GM13977 (cell line): Measurements from ENCODE around the gene TUBAL3.

Experiments
- DNase-seq: peaks from one replicate; pipeline ENCODE4 v3.0.0; 2012; ENCODE audit warnings: low spot score
- in situ Hi-C: fragments of 300-500 bp; cut with MboI; formaldehyde crosslinking; loops from one replicate; pipeline ENCODE4 v1.12.0; 2022; ENCODE audit warnings: low sequenced_read_pairs, low pct_unique_long_range_greater_than_20kb, mixed read lengths, inconsistent platforms; ENCODE audit not compliant: unreplicated experiment
- TF ChIP-seq, protein P1 (sequence below): IDR thresholded peaks from 2 replicates; pipeline ENCODE4 v1.5.1; 2012; ENCODE audit warnings: mild to moderate bottlenecking, control low read depth; ENCODE audit not compliant: insufficient read depth; ENCODE audit errors: extremely low read depth, missing control alignments

Gene TUBAL3

DNA sequence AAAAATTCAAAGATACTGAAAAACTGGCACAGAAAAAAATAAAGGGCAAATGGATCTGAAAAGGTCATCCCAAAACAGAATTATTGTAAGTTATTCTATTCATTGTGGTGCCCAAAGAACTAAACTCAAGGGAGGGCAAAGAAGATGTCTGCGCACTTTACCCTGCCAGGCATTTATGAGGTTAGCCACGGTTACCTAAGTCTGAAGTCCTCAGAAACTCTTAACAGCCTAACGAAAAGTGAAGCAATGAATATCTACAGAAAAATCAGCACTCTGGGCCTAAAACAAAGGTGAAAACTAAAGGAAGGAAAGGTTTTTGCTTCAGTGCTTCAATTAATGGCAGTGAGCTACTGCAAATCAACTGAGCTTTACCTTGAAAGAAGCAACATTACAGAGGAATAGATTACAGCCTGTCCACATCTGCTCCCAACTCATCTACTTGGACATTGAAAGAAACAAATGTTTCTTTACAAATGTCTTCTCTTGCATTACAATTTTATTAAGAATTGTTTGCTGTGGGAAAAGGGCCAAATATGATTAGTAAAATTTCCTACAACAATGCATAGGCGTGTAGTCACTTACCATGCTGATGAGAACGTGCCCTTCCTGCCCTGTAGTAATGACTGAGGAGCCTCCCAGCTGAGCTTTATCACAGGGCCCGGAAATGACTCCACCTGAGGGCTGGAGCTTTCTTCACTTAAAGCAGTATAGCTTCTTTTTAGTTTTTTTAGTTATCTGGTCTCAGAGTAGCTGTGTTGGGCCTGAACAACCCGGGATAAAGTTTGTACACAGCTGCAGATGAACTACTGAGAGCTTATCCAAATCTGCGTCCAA is at the start of gene TUBAL3:
Gene TUBAL3 (minus strand): TSS at position 621 of the 834 bp plus-strand sequence. CDS start 36 bp downstream, at position 585.
- in situ Hi-C loops, result no loop called here
- no peak for DNase-seq

DNA sequence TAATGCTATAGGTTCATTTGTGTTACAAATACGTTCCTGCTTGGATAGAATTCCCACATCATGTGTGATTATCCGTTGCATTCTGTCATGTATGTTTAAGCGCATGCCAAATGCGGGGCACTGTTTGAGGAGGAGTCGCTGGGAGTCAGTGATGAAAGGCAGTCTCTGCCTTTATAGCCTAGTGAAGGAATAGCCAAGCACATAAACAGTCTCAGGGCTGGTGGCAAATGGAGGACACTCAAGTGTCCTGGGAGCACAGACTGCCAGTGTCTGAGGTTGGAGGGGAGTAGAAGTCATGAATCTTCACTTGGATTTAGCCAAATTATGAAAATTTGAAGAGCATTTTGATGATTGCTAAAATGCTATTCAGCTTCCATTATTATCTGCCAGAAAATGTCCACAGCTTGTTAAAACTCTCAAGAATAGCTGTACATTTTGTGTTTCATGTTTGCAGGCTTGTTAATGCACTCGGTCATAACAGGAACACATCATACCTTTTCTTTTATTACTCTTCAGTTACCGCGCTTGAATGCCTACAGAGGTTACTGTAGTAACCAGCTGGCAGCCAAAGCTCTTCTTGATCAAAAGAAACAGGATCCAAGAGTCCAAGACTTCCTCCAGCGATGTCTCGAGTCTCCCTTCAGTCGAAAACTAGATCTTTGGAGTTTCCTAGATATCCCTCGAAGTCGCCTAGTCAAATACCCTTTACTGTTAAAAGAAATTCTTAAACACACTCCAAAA is 49.3 kb upstream of the TUBAL3 start:
- TF ChIP-seq, protein P1, sequence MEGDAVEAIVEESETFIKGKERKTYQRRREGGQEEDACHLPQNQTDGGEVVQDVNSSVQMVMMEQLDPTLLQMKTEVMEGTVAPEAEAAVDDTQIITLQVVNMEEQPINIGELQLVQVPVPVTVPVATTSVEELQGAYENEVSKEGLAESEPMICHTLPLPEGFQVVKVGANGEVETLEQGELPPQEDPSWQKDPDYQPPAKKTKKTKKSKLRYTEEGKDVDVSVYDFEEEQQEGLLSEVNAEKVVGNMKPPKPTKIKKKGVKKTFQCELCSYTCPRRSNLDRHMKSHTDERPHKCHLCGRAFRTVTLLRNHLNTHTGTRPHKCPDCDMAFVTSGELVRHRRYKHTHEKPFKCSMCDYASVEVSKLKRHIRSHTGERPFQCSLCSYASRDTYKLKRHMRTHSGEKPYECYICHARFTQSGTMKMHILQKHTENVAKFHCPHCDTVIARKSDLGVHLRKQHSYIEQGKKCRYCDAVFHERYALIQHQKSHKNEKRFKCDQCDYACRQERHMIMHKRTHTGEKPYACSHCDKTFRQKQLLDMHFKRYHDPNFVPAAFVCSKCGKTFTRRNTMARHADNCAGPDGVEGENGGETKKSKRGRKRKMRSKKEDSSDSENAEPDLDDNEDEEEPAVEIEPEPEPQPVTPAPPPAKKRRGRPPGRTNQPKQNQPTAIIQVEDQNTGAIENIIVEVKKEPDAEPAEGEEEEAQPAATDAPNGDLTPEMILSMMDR, result no peak
- in situ Hi-C loops, result no loop called here

More for the DNA sequence above, at the start of gene TUBAL3:
- TF ChIP-seq, protein P1, result no peak

DNA sequence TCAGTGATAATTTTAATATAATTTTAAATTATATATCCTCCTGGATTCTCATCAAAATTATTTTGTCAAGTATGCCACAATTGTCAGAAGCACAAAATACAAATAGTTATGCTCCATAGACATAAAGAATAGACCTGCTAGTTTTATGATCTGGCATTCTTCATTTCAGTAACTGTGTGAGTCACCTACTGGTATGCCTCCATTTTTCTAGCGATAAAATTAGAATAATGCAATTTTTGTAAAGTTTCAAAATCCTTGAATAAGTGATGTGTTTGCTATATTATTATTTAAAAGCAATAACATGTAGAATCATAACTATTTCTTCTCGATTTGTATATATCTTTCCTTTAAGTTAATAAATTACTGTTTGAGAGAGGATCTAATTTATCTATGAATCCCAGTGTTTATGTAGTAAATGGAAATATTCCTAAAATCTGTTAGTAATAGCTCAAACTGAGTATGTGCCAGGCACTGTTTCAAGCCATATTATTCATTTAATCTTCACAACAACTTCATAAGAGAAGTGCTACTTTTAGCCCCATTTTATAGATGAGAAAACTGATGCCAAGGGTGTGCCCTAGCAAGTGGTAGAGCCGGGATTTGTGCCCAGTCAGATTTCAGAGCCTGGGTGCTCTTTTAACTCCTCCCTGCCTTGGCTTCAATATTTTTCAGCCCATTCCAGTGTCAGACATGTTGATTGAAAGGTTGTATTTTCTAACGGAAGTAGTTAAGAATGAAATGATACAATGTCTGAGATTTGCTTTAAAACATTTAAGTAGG is 46.2 kb upstream of the TUBAL3 start:
- in situ Hi-C loops, result no loop called here
- TF ChIP-seq, protein P1, result no peak
- no peak for DNase-seq

More for the DNA sequence above, 49.3 kb upstream of the TUBAL3 start:
- no peak for DNase-seq

DNA sequence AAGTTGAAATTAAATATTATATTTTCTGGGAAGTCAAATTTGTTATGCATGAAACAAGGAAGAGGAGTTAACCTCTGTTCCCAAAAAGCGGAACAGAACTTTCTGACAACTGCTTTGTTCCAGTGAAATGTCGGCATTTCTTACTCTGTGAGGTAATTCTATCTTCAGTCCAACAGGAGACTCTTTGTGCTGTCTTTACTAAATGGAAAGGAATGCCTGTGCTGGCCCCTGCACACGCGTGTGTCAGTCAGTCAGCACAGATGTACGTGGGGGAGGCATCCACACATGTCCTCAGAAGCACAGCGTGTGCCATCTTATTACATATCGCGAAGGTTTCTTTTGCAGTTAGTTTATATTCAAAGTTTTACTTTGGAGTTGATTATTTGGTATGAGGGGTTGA is 45.2 kb upstream of the TUBAL3 start:
- in situ Hi-C loops, result loop anchor here (10.0 kb wide), 1 partner anchor 175 kb away; no protein-coding TSS in a partner anchor
- TF ChIP-seq, protein P1, result no peak
- DNase-seq, result no peak

DNA sequence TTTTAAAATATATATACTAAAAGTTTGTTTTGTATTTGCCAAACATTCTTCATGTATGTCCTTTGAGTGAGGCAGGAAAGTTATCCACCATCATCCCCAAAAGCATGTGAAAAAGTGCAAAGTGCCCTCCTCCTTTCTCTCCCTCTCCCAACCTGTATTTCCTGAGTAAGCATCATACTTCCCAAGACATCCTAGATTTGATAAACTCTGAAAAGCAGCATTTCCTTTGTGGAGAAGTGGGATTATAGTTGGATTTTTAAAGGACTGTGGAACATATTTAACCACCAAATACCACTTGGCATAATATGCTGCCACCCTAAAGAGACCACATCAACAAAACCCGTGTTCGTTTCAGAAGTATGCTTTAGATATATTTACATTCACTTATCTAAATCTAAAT is 44.6 kb upstream of the TUBAL3 start:
- DNase-seq, result no peak
- TF ChIP-seq, protein P1, result no peak
- in situ Hi-C loops, result loop anchor here (10.0 kb wide), 1 partner anchor 176 kb away; no protein-coding TSS in a partner anchor

DNA sequence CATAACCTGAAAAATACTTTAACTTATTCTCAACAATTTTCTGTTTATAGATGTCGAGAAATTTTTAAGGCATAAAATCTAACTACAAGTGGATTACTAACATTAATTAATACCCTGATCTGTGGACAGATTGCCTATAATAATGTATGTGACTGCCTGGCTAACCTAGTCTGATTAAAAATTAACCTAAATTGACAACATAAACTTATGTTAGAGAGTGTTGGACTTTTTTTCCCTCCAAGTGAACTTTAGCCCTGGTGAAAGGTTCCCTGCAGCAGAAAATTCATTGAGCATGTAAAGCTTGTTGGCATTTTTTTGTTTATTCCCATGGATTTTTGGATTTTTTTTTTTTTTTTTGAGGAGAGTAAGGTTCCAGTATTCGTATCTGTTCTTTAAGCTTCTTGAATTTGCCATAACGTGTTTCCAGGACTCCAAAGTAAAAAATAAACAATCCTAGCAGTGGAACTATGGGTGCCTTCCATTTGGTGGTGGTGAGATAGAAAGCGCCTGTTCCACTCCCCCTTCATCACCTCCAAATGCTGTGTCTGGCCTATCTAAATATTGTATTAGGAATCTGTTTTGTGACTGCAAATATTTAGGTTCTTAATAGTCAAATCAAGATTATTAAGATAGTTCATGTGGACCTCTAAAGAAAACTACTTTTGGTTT is 43.8 kb upstream of the TUBAL3 start:
- in situ Hi-C loops, result loop anchor here (10.0 kb wide), 1 partner anchor 176 kb away; no protein-coding TSS in a partner anchor
- no peak for DNase-seq
- TF ChIP-seq, protein P1, result no peak
